Activated CD8-positive, alpha-beta memory T cell treated with anti-CD3 and anti-CD28 coated beads, Interleukin-2, amount 10 ng/mL, durations not matched to agents 7 days and 5 days (primary cell): ENCODE data around the gene NPY. TPM values are rescaled to one million over a fixed set of nuclear protein-coding genes. Genes with fewer than 3 reads are reported as not detected.
A peak's percentile ranks its signal among the peaks of the same experiment; 100 is the strongest.
"Not testable (repeated sequence)": the region's sequence is repeated elsewhere in the genome, so short reads cannot be mapped to it uniquely, and the experiment has no call there.

Experiments used
- ATAC-seq: fragments of 150-1000 bp; cut with Tn5 transposase; one replicate; pipeline ENCODE4 v1.10.0; 2021; ENCODE audit warnings: moderate library complexity
- CTCF ChIA-PET: fragments of 350-600 bp; sonication (Branson Sonifier 250); formaldehyde crosslinking; loops from one replicate; lab custom pipeline; 2021; ENCODE audit warnings: antibody characterized with exemption; lab: Charles Lee
- DNase-seq: peaks from one replicate; pipeline ENCODE4 v3.0.0-alpha.2; 2020
- H3K27ac Mint-ChIP-seq: one replicate; pipeline ENCODE4 v1.8.0; 2021; ENCODE audit warnings: mild to moderate bottlenecking, mixed read lengths
- H3K27me3 Mint-ChIP-seq: one replicate; pipeline ENCODE4 v1.8.0; 2021; ENCODE audit warnings: mixed read lengths
- H3K36me3 Mint-ChIP-seq: one replicate; pipeline ENCODE4 v1.8.0; 2021; ENCODE audit warnings: mild to moderate bottlenecking, mixed read lengths
- H3K4me1 Mint-ChIP-seq: one replicate; pipeline ENCODE4 v1.8.0; 2021; ENCODE audit warnings: mixed read lengths
- H3K4me3 Mint-ChIP-seq: one replicate; pipeline ENCODE4 v1.8.0; 2021; ENCODE audit warnings: mild to moderate bottlenecking, moderate library complexity, mixed read lengths
- H3K9me3 Mint-ChIP-seq: one replicate; pipeline ENCODE4 v1.8.0; 2022; ENCODE audit warnings: low read depth, mixed read lengths
- total RNA-seq, 2 experiments: library from RNA; stranded (reverse); gene quantifications; one replicate each; pipeline ENCODE4 v1.2.3, GENCODE V29; 2021

The NPY gene
- total RNA-seq, result not detected

- Mint-ChIP-seq H3K27me3 (peaks cover 62% of the 10 kb centered on the region), H3K9me3 (no peaks in the 10 kb centered on the region), H3K36me3 (no peaks in the 10 kb centered on the region), H3K4me3 (no peak within 1 kb of the TSS), H3K4me1 (peaks cover 15% of the 10 kb centered on the region), H3K27ac (no peak within 1 kb of the TSS)
- CTCF ChIA-PET, result no interaction called here
- DNase-seq (no peak), ATAC-seq (peak; percentile 20)
Observed at GRCh38 chr7:24283897-24284698, at the start of gene NPY. Gene NPY (plus strand): TSS chr7:24284190. CDS start chr7:24285241, 1,051 bp downstream.

- Mint-ChIP-seq H3K4me3 (no peak overlapping the region), H3K27me3 (peaks cover 5% of the 10 kb centered on the region), H3K36me3 (no peaks in the 10 kb centered on the region), H3K4me1 (no peaks in the 10 kb centered on the region), H3K9me3 (no peaks in the 10 kb centered on the region), H3K27ac (no peak overlapping the region)
- CTCF ChIA-PET, result no interaction called here
- DNase-seq (no peak), ATAC-seq (no peak)
Observed at GRCh38 chr7:24239260-24239659, 44.7 kb upstream of the NPY start.

GRCh38 chr7:24241206-24241605, 42.8 kb upstream of the NPY start:
- no peak for DNase-seq
- no peak for ATAC-seq
- Mint-ChIP-seq H3K27ac (no peak overlapping the region), H3K9me3 (no peaks in the 10 kb centered on the region), H3K36me3 (no peaks in the 10 kb centered on the region), H3K4me3 (no peak overlapping the region), H3K4me1 (no peaks in the 10 kb centered on the region), H3K27me3 (peaks cover 5% of the 10 kb centered on the region)
- CTCF ChIA-PET, result no interaction called here

- ATAC-seq (no peak), DNase-seq (no peak)
- CTCF ChIA-PET, result no interaction called here
- H3K4me3 Mint-ChIP-seq, result no peak overlapping the region
- H3K9me3 Mint-ChIP-seq, result no peaks in the 10 kb centered on the region
- no peaks in the 10 kb centered on the region for H3K36me3 Mint-ChIP-seq
- H3K27me3 Mint-ChIP-seq, result peaks cover 5% of the 10 kb centered on the region
- no peaks in the 10 kb centered on the region for H3K4me1 Mint-ChIP-seq
- no peak overlapping the region for H3K27ac Mint-ChIP-seq
Observed at GRCh38 chr7:24244554-24244953, 39.4 kb upstream of the NPY start.

GRCh38 chr7:24245362-24245761, 38.6 kb upstream of the NPY start:
- no peak for DNase-seq
- Mint-ChIP-seq H3K27me3 (peaks cover 5% of the 10 kb centered on the region), H3K36me3 (no peaks in the 10 kb centered on the region), H3K27ac (no peak overlapping the region), H3K9me3 (no peaks in the 10 kb centered on the region), H3K4me3 (no peak overlapping the region), H3K4me1 (no peaks in the 10 kb centered on the region)
- ATAC-seq, result no peak
- CTCF ChIA-PET, result no interaction called here

GRCh38 chr7:24249266-24249665, 34.7 kb upstream of the NPY start:
- ATAC-seq (no peak), DNase-seq (no peak)
- Mint-ChIP-seq H3K27ac (no peak overlapping the region), H3K27me3 (peaks cover 3% of the 10 kb centered on the region), H3K9me3 (peaks cover 8% of the 10 kb centered on the region), H3K36me3 (no peaks in the 10 kb centered on the region), H3K4me3 (no peak overlapping the region), H3K4me1 (no peaks in the 10 kb centered on the region)
- CTCF ChIA-PET, result no interaction called here

- Mint-ChIP-seq H3K4me3 (no peak overlapping the region), H3K27me3 (peaks cover 10% of the 10 kb centered on the region), H3K27ac (no peak overlapping the region), H3K9me3 (peaks cover 8% of the 10 kb centered on the region), H3K36me3 (no peaks in the 10 kb centered on the region), H3K4me1 (peaks cover 8% of the 10 kb centered on the region)
- DNase-seq, result no peak
- CTCF ChIA-PET, result no interaction called here
- ATAC-seq, result no peak
Observed at GRCh38 chr7:24251568-24251967, 32.4 kb upstream of the NPY start.

GRCh38 chr7:24255139-24255538, 28.9 kb upstream of the NPY start:
- Mint-ChIP-seq H3K4me3 (no peak overlapping the region), H3K27ac (no peak overlapping the region), H3K4me1 (peaks cover 8% of the 10 kb centered on the region), H3K9me3 (peaks cover 8% of the 10 kb centered on the region), H3K27me3 (peaks cover 15% of the 10 kb centered on the region), H3K36me3 (no peaks in the 10 kb centered on the region)
- CTCF ChIA-PET, result no interaction called here
- ATAC-seq, result no peak
- peak; percentile 49 for DNase-seq

GRCh38 chr7:24258324-24258723, 25.7 kb upstream of the NPY start:
- H3K9me3 Mint-ChIP-seq, DNase-seq, H3K4me3 Mint-ChIP-seq, CTCF ChIA-PET, H3K27ac Mint-ChIP-seq, ATAC-seq, H3K36me3 Mint-ChIP-seq, H3K4me1 Mint-ChIP-seq: not testable (repeated sequence)
- H3K27me3 Mint-ChIP-seq, result peaks cover 12% of the 10 kb centered on the region

- peaks cover 6% of the 10 kb centered on the region for H3K27me3 Mint-ChIP-seq
- ATAC-seq, result no peak
- DNase-seq, result no peak
- no peak overlapping the region for H3K27ac Mint-ChIP-seq
- CTCF ChIA-PET, result no interaction called here
- no peaks in the 10 kb centered on the region for H3K9me3 Mint-ChIP-seq
- H3K4me3 Mint-ChIP-seq, result no peak overlapping the region
- no peaks in the 10 kb centered on the region for H3K4me1 Mint-ChIP-seq
- H3K36me3 Mint-ChIP-seq, result no peaks in the 10 kb centered on the region
Observed at GRCh38 chr7:24271938-24272337, 12.1 kb upstream of the NPY start.

- no peaks in the 10 kb centered on the region for H3K9me3 Mint-ChIP-seq
- no peak for ATAC-seq
- H3K27ac Mint-ChIP-seq, result no peak overlapping the region
- DNase-seq, result no peak
- H3K36me3 Mint-ChIP-seq, result no peaks in the 10 kb centered on the region
- H3K4me3 Mint-ChIP-seq, result no peak overlapping the region
- CTCF ChIA-PET, result no interaction called here
- H3K4me1 Mint-ChIP-seq, result peaks cover 4% of the 10 kb centered on the region
- H3K27me3 Mint-ChIP-seq, result peaks cover 28% of the 10 kb centered on the region
Observed at GRCh38 chr7:24279512-24279911, 4.5 kb upstream of the NPY start.

GRCh38 chr7:24283554-24283896, 465 bp upstream of the NPY start:
- CTCF ChIA-PET, result no interaction called here
- Mint-ChIP-seq H3K27ac (no peak overlapping the region), H3K9me3 (no peaks in the 10 kb centered on the region), H3K27me3 (peaks cover 57% of the 10 kb centered on the region), H3K4me3 (no peak overlapping the region), H3K4me1 (peaks cover 15% of the 10 kb centered on the region), H3K36me3 (no peaks in the 10 kb centered on the region)
- no peak for ATAC-seq
- no peak for DNase-seq

- CTCF ChIA-PET, result no interaction called here
- peaks cover 65% of the 10 kb centered on the region for H3K27me3 Mint-ChIP-seq
Observed at GRCh38 chr7:24284699-24285506, 913 bp downstream of the NPY start.

More at GRCh38 chr7:24284699-24285506, 913 bp downstream of the NPY start:
- ATAC-seq, result no peak
- Mint-ChIP-seq H3K9me3 (no peaks in the 10 kb centered on the region), H3K36me3 (no peaks in the 10 kb centered on the region), H3K4me3 (no peak overlapping the region), H3K4me1 (peaks cover 15% of the 10 kb centered on the region), H3K27ac (no peak overlapping the region)
- DNase-seq, result no peak
